Measurements from ENCODE around the gene RMND5A.

The RMND5A gene

GRCh38 chr2:86675511-86676015 lies 44.5 kb upstream of the RMND5A start:
- FAIRE-seq (no peak), DNase-seq (ENCODE audit: insufficient read length, low spot score) (no peak)
- TF ChIP-seq, protein P1, sequence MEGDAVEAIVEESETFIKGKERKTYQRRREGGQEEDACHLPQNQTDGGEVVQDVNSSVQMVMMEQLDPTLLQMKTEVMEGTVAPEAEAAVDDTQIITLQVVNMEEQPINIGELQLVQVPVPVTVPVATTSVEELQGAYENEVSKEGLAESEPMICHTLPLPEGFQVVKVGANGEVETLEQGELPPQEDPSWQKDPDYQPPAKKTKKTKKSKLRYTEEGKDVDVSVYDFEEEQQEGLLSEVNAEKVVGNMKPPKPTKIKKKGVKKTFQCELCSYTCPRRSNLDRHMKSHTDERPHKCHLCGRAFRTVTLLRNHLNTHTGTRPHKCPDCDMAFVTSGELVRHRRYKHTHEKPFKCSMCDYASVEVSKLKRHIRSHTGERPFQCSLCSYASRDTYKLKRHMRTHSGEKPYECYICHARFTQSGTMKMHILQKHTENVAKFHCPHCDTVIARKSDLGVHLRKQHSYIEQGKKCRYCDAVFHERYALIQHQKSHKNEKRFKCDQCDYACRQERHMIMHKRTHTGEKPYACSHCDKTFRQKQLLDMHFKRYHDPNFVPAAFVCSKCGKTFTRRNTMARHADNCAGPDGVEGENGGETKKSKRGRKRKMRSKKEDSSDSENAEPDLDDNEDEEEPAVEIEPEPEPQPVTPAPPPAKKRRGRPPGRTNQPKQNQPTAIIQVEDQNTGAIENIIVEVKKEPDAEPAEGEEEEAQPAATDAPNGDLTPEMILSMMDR (IDR thresholded peaks at IDR 0.05; ENCODE audit: insufficient read depth, missing control alignments) = no peak

DNA sequence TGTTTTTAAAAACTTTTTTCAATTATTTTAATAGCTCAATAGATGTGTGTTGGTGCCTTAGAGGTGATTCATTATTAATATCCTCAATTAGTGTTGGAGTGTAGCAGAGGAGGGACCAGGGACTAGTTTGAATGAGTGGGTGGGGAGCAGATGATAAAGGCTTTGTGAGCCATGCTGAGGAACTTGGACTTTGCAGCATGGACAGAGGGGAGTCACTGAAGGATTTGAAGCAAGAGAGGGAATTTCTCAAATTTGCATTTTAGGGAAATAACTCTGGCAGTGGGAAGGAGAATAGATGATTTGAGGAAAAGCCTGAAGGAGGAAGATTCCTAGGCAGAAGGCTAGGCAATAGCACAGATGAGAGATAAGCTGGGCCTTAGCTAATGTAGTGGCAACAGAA lies 42.3 kb upstream of the RMND5A start:
- DNase-seq (ENCODE audit: insufficient read length, low spot score) (no peak), FAIRE-seq (no peak)
- TF ChIP-seq, protein P1 (IDR thresholded peaks at IDR 0.05; ENCODE audit: insufficient read depth, missing control alignments) = no peak

DNA sequence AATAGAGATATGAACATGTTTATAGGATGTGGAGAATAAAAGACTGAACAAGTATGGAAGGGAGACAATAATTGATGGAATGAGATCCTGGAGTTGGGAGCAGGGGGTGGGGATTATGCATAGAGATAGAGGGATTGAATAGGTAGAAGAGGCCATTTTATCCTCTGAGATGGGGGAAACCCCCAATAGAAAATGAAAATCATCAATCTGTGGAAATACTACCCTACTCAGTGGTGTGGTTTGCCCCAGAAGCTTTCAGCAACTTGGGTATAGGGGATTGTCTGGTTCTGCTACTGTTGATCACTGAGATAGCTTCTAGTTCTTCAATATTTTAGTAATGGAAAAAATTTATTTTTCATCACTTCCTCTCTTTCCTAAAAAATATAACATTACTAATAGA lies 41.1 kb upstream of the RMND5A start:
- no peak for DNase-seq (ENCODE audit: insufficient read length, low spot score)
- FAIRE-seq = no peak
- TF ChIP-seq, protein P1 (IDR thresholded peaks at IDR 0.05; ENCODE audit: insufficient read depth, missing control alignments) = no peak

- FAIRE-seq = no peak
- TF ChIP-seq, protein P1 (IDR thresholded peaks at IDR 0.05; ENCODE audit: insufficient read depth, missing control alignments) = no peak
- DNase-seq (ENCODE audit: insufficient read length, low spot score) = no peak
These were observed 34.7 kb upstream of the RMND5A start for GRCh38 chr2:86685351-86685750.

GRCh38 chr2:86686460-86686859 lies 33.6 kb upstream of the RMND5A start:
- FAIRE-seq (no peak), DNase-seq (ENCODE audit: insufficient read length, low spot score) (no peak)
- TF ChIP-seq, protein P1 (IDR thresholded peaks at IDR 0.05; ENCODE audit: insufficient read depth, missing control alignments) = no peak

DNA sequence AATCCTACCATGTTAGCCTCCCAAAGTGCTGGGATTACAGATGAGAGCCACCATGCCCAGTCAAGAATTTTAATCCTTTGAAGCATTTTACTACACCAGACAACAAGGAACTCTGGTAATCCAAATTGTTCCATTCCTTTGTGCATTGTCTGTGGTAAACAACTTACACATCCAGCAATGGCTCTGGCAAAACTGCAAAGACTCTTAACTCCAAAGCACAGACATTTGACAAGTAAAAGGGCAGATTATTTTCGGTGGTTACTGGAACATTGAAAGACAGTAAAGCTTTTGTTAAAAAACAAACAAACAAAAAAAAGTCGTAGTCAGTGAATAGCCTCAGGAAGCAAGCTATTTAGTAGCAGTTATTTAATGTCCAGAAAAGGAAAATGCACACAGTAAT lies 33.2 kb upstream of the RMND5A start:
- TF ChIP-seq, protein P1 (IDR thresholded peaks at IDR 0.05; ENCODE audit: insufficient read depth, missing control alignments) = no peak
- DNase-seq (ENCODE audit: insufficient read length, low spot score) (no peak), FAIRE-seq (no peak)

DNA sequence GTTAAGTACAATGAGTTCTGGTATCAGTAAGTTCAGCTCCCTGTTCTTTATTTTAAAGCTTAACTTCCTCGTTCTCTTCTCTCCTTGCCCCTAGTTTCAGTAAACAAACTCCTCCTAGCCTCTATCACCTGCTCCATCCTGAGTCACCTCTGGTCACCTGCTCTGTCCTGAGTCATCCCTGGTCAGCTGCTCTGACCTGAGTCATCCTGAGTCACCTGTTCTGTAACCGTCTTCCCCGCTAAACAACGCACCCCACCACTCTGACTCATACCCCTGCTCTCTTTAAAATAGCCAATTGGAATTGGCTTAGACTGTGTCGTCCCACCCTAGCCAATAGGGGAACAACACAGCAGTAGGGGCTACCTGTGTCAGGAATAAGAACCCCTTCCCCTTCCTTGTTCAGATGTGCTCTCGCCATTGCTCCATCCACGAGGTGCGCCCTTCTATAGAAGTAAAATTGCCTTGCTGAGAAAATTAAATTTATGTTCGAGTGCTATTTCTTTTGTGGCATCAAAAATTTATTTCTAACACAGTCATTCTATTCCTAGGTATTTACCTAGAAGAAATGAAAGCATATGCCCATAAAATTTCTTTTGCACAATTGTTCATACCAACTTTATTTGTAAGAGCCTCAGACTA lies 24.9 kb upstream of the RMND5A start:
- TF ChIP-seq, protein P1 (IDR thresholded peaks at IDR 0.05; ENCODE audit: insufficient read depth, missing control alignments) = no peak
- no peak for DNase-seq (ENCODE audit: insufficient read length, low spot score)
- no peak for FAIRE-seq

Measured in D721Med (cell line).